Superior temporal gyrus (tissue), 1 donor: ENCODE data around the gene SNPH.
"Not testable (repeated sequence)": the region's sequence is repeated elsewhere in the genome, so short reads cannot be mapped to it uniquely, and the experiment has no call there.

ENCODE experiments used
- DNase-seq: peaks from one replicate; pipeline ENCODE4 v3.0.0-alpha.2; 2016; ENCODE audit errors: extremely low spot score

SNPH gene, protein sequence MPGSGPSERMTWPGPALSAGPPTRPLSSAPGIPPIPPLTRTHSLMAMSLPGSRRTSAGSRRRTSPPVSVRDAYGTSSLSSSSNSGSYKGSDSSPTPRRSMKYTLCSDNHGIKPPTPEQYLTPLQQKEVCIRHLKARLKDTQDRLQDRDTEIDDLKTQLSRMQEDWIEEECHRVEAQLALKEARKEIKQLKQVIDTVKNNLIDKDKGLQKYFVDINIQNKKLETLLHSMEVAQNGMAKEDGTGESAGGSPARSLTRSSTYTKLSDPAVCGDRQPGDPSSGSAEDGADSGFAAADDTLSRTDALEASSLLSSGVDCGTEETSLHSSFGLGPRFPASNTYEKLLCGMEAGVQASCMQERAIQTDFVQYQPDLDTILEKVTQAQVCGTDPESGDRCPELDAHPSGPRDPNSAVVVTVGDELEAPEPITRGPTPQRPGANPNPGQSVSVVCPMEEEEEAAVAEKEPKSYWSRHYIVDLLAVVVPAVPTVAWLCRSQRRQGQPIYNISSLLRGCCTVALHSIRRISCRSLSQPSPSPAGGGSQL

DNA sequence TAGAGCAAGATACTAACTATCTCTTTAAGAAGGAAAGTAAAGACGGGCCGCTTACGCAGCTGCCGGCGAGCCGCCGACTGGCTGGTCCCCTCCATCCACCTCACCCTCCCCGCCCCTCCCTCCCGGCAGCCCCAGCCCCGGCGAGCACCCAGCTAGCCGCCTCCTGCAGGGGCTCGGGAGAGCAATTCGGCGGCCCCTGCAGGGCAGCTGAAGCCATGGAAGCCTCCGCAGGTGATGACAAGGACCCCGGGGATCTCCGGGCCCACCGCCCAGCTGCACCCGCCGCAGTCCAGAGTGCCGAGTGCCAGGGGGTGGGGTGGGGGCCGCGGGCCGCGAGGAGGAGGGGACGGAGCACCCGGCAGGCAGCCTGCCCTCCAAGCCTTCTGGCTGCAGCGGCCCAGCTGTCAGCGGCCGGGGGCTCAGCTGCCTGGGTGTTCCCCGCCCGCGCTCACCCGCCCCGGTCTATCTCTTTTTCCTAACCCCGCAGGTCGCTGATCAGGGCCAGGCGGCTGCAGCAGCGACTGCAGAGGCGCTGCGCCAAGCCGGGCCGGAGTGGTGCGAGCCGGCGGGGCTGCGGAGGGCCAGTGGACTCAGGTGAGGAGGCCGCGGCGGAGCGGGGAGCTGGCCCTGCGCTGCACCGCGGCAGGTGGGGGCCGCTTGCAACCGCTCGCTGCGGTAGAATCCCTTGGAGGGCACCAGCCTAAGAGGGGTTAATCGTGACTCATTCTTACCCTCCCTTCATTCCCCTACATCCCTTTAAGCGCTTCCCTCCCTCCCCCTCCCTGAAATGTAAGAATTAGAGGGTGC, at the start of gene SNPH:
Gene SNPH (plus strand): TSS at position 128 of the 807 bp plus-strand sequence. CDS start 29,946 bp downstream, outside the sequence.
- no peak for DNase-seq

DNA sequence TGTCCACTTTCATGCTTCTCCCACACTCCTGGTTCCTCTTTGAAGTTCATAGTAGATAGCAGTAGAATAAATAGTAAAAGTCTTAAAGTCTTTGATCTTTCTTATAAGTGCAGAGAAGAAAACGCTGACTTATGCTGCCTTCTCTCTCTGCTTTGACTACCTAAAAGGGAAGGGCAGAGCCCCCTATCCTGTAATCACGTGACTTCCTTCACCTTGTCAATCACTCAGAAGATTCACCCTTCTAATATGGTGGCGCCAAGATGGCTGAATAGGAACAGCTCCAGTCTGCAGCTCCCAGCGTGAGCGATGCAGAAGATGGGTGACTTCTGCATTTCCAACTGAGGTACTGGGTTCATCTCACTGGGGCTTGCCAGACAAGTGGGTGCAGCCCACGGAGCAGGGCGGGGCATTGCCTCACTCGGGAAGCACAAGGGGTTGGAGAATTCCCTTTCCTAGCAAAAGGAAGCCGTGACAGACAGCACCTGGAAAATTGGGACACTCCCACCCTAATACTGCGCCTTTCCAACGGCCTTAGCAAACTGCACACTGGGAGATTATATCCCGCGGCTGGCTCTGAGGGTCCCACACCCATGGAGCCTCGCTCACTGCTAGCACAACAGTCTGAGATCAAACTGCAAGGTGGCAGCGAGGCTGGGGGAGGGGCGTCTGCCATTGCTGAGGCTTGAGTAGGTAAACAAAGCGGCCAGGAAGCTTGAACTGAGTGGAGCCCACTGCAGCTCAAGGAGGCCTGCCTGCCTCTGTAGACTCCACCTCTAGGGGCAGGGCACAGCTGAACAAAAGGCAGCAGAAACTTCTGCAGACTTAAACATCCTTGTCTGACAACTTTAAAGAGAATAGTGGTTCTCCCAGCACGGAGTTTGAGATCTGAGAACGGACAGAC, 49.3 kb upstream of the SNPH start:
- DNase-seq: not testable (repeated sequence)

DNA sequence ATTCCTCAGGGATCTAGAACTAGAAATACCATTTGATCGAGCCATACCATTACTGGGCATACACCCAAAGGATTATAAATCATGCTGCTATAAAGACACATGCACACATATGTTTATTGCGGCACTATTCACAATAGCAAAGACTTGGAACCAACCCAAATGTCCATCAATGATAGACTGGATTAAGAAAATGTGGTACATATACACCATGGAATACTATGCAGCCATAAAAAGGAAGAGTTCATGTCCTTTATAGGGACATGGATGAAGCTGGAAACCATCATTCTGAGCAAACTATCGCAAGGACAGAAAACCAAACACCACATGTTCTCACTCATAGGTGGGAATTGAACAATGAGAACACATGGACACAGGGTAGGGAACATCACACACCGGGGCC, 43.3 kb upstream of the SNPH start:
- DNase-seq: not testable (repeated sequence)

DNA sequence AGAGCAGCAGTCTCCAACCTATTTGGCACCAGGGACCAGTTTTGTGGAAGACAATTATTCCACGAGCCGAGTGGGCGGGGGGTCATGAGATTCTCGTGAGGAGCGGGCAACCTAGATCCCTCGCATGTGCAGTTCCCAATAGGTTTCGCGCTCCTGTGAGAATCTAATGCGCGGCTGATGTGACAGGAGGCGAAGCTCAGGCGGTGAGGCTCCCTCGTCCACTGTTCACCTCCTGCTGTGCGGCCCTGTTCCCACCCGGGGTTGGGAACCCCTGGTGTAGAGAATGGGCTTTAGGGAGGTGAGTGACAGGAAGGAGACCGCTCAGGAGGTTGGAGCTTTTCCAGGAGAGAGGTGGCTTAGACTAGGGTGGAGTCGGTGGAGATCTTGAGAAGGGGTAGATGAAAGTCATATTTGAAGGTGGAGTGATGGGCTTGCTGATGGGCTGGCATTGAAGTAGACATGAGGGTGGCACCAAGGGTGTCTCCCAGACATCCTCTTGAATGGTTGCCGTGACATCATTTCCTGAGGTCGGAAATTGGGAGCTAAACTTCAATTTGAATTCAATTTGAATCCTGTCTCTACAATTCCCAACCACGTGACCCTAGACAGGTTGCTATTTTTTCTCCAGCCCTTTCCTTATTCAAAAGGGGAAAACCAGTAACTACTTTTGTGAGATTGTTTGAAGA, 41.7 kb upstream of the SNPH start:
- DNase-seq: no peak

- DNase-seq: no peak
Observed at GRCh38 chr20:1225263-1225782, 40.8 kb upstream of the SNPH start.

GRCh38 chr20:1225783-1226654, 40.1 kb upstream of the SNPH start, which contains the start of gene RAD21L1:
Gene RAD21L1, plus strand, starts transcription at chr20:1226044. Its CDS starts 2,410 bp downstream, at chr20:1228454.
- no peak for DNase-seq

DNA sequence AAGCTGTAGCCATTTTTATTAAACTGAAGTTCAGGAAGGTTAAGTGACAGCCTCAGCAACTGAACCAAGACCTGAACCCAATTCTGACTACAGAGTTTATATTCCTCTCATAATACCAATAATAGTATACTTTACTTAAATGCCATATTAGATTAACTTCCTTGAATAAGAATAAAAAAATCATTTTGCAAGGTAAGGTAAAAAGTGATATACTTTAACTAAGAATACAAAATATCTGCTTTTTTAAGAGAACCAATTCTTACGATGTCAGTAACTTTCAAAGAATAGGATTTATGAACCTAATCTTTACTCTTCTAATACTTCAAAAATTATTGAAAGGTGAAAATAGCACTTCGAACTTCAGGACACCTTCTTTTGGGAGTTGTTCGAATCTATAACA, 36.6 kb upstream of the SNPH start:
- DNase-seq: no peak

DNA sequence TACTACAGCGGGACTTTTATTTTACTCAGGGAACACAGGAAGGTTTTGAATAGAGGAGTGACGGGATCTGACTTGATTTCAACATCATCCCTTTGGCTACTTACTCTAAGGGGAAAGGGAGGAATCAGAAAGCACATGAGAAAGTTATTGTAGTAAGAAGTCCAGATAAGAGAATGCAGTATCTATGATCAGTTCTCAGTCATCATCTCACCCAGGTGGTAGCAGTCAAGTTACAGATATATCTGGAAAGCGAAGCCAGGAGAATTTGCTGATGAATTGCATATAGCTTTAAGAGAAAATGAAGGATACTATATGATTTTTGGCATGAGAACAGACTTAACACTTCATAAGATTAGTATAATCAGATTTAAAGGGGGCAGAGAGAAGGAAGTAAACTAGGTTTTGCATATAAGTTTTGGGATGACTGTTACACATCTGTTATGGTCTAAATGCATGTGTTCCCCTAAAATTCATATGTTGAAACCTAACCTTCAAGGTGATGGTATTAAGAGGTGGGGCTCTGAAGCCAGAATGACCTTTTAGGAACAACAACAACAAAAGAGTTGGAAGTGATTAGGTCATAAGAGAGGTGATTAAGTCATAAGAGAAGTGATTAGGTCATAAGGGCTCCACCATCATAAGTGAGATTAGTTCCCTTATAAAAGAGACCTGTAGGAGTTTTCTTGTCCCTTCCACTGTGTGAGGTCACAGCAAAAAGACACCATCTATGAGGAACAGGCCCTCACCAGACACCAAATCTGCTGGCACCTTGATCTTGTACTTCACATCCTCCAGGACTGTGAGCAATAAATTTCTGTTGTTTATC, 33.6 kb upstream of the SNPH start:
- DNase-seq: no peak

GRCh38 chr20:1240549-1240948, 25.5 kb upstream of the SNPH start:
- DNase-seq: no peak

DNA sequence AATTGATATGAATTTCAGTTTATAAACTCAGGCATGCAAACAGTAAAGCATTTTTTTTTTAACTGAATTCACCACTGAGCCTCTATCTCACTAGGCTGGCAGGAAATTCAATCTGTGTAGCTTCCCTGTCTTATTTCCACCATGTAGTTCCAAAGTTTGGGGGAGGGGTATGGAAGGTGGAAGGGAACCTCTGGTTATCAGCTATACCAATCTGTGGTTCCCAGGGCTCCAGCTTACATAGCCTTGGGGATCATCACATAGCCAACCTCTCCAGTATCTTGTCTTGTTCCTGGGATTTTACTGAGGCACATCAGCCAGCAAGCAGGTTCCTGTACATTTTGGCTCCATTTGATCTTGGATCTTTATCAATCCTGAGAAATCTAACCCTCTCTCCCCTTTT, 24.6 kb upstream of the SNPH start:
- DNase-seq: no peak

- DNase-seq: no peak
Observed at GRCh38 chr20:1242099-1242498, 24.0 kb upstream of the SNPH start.

DNA sequence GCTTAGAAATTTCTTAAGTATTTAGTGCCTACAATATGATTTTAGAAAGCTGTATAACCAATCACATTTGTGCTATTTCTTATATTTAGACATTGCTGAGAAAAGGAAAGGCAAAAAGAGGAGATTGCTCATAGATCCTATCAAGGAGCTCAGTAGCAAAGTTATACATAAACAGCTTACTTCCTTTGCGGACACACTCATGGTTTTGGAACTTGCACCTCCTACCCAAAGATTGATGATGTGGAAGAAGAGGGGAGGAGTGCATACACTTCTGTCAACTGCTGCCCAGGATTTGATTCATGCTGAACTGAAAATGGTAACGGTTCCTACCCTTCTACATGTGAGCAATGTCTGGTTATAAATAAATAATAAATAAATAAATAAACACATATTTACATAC, 23.6 kb upstream of the SNPH start:
- no peak for DNase-seq

DNA sequence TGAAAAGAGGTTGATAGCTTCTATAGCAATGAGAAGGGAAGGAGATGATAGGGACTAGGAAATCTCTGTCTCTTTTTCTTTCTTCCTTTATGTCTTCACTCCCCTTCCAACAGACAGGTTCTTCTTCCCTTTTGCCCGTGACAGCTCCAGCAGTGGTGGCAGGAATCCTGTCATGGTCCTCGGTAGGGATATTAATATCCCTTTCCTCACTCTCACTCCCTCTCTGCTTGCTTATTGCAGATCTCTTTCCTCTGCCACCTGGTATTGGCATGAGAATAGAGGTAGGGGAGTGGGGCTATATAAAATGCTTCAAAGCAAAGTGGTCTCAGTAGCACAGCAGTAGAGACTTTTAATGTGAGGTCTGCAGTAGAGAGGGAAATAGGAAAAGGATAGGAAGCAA, 20.5 kb upstream of the SNPH start:
- no peak for DNase-seq

DNA sequence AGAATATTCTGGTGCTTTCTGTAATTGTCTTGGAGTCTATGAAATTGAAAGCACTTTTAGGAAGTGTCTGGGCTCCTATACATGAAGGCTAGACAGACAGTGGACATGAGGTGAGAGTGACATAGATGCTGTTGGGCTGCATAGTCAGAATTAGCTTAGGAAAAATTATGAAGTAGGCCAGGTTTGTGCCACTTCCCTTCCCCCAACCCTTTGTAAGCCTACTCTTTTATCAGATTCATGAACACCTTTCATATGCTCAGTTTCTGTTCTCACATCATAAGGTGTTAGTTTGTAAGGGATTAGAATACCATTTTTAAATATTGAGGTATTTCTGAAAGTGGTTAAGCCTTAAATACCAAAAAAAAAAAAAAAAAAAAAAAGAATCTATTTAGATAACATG, 18.4 kb upstream of the SNPH start:
- DNase-seq: no peak

DNA sequence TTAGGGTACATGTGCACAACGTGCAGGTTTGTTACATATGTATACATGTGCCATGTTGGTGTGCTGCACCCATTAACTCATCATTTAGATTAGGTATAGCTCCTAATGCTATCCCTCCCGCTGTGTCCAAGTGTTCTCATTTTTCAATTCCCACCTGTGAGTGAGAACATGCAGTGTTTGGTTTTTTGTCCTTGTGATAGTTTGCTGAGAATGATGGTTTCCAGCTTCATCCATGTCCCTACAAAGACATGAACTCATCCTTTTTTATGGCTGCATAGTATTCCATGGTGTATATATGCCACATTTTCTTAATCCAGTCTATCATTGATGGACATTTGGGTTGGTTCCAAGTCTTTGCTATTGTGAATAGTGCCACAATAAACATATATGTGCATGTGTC, 15.8 kb upstream of the SNPH start:
- not testable (repeated sequence) for DNase-seq

DNA sequence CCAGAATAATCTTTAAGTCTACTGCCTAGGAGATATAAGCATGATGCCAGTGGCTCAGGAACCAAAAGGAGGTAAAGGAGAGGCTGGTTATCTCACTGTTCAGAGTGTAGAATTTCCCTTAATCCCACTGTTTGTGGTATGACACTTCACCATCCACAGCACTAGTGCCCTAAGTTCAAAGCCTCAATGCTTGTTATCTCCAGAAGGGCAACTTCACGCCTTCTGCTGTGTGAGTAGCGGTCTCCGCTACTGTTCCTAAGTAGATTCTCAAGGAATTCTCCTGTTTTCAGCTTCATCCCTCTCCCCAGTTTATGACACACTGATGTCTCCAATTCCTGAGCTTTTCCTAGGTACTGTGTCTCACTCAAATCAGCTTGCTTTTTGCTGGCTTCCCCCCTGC, 13.7 kb upstream of the SNPH start:
- DNase-seq: no peak

DNA sequence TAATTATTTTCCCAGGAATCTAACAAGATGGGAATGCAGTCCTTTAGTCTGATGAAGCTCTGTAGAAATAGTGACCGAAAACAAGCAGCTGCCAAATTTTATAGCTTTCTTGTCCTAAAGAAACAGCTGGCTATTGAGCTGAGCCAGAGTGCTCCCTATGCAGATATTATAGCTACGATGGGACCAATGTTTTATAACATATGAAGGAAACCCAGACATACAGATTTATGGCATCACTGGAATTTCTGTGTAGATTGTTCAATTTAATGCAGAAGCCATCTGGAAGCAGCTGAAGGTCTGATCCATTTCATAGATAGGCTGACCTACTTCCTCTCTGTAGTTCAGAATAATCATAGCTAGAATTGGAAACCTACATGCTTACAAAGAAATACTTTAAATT, 11.8 kb upstream of the SNPH start:
- no peak for DNase-seq

GRCh38 chr20:1255675-1256074, 10.4 kb upstream of the SNPH start:
- DNase-seq: no peak

DNA sequence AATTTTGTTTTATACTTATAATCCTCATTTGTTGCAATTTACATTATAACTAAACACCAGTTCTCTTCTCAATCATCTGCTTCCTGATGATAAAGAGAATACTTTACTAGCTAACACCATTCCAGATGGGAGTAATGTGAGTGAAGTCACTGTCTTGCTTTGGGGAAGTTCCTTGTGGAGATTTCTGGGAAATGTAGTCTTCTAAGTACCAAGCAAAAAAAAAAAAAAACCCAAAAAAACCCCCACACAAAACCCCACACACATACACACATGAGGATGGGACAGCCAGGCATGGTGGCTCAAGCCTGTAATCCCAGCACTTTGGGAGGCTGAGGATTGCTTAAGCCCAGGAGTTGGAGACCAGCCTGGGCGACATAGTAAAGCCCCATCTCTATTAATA, 2.2 kb upstream of the SNPH start:
- DNase-seq: no peak
